A549 treated with DMSO at 1 μM for 4 hours (cell line): ENCODE data around the gene SPANXN4. TPM values are rescaled to one million over a fixed set of nuclear protein-coding genes. Genes with fewer than 3 reads are reported as not detected.

Experiments used
- total RNA-seq: library from RNA; stranded (reverse); fragments of 200-300 nt; extraction: Qiagen RNA extraction; gene quantifications from 5 replicates; pipeline ENCODE4 v1.2.3, GENCODE V29; 2022; ENCODE audit warnings: low read depth

SPANXN4 gene, protein sequence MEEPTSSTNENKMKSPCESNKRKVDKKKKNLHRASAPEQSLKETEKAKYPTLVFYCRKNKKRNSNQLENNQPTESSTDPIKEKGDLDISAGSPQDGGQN
- not detected in 5 replicates for total RNA-seq

DNA sequence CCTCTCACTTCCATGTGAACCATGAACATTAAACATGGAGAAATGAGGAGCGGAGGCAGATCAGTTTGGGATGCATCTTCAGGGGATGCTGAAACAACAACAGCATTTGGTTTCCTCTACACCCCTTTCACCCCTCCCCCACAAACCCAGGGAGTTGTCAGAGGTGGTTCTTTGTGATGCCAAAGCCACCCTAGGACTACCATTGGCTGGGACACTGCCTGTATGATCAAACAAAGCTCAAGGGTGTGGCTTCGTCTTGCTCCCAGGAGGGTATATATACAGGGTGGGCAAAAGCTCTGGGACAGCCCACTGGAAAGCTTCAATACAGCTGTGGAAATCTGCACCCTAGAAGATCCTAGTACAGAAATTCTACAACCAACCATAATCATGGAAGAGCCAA, at the start of gene SPANXN4:
Gene SPANXN4 (plus strand): TSS at position 301 of the 400 bp plus-strand sequence. CDS start 87 bp downstream, at position 388.

